HG03342 (cell line): Measurements from ENCODE around the gene SFXN2.
"Not testable (repeated sequence)": the region's sequence is repeated elsewhere in the genome, so short reads cannot be mapped to it uniquely, and the experiment has no call there.

Source experiments
- ATAC-seq: cut with Tn5 transposase; IDR thresholded peaks from one replicate; pipeline ENCODE4 v1.9.1; 2021; ENCODE audit warnings: mild to moderate bottlenecking, moderate library complexity; ENCODE audit not compliant: unreplicated experiment

Gene SFXN2

GRCh38 chr10:102679596-102679995 is 34.8 kb upstream of the SFXN2 start:
- no peak for ATAC-seq

- no peak for ATAC-seq
These were observed 32.7 kb upstream of the SFXN2 start for GRCh38 chr10:102681696-102682095.

- no peak for ATAC-seq
These were observed 32.0 kb upstream of the SFXN2 start for GRCh38 chr10:102682416-102682815.

DNA sequence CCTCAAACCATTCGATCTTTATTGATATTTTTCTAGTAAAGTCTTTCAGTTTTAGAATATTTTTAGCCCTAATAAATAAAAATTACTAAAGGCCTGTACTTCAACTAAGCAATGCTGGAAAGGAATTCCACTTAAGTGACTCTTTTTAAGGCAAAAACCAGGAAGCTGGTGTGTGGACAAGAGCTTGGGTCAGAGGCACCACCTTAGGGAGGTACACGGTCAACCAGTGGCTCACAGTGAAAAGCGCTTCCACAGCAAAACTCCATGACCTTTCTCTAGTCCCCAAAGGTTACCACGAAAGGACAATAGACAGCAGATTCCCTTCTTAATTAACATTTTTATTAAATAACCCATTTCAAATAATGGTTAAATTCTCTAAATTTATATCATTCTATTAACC is 31.5 kb upstream of the SFXN2 start:
- ATAC-seq = no peak

GRCh38 chr10:102683736-102684135 is 30.7 kb upstream of the SFXN2 start:
- ATAC-seq = no peak

- ATAC-seq = no peak
These were observed 23.0 kb upstream of the SFXN2 start for GRCh38 chr10:102691285-102692066.

DNA sequence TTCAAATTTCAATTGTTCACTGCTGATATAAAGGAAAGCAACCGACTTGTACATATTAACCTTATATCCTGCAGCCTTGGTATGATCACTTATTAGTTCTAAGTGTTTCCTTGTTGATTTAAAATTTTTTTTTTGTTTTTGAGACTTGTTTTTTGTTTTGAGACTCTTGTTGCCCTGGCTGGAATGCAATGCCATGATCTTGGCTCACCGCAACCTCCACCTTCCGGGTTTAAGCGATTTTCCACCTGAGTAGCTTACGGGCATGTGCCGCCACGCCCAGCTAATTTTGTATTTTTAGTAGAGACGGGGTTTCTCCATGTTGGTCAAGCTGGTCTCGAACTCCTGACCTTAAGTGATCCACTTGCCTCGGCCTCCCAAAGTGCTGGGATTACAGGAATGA is 19.0 kb upstream of the SFXN2 start:
- not testable (repeated sequence) for ATAC-seq

DNA sequence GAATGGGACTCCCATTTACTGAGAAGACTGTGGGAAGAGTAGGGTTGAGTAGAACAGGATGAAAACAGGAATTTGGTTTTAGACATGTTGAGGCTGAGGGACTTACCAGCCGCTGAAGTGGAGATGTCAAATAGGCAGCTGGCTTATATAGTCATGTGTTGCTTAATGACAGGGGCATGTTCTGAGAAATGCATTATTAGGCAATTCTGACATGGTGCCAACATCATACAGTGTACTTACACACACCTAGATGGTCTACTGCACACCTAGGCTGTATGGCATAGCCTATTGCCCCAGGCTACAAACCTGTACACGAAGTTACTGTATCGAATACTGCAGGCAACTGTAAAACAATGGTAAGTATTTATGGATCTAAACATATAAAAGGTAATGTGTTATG is 17.7 kb upstream of the SFXN2 start:
- no peak for ATAC-seq

DNA sequence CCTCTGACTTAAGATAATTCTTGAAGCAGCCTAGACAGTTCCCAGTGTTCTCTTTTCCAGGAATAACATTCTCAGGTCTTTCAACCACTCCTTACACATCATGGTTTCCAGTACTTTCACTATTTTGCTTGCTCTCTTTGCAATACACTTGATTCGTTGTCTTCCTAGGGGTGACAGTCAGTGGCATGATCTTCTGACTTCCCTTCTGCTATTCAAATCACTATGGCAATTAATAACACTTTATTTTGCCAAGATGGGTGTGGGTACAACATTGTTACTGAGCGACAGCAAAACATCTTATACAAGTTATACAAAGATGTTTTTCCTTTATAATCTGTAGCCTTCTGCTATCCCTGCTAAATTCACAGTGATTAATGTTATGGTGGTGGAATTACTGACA is 15.5 kb upstream of the SFXN2 start:
- no peak for ATAC-seq

DNA sequence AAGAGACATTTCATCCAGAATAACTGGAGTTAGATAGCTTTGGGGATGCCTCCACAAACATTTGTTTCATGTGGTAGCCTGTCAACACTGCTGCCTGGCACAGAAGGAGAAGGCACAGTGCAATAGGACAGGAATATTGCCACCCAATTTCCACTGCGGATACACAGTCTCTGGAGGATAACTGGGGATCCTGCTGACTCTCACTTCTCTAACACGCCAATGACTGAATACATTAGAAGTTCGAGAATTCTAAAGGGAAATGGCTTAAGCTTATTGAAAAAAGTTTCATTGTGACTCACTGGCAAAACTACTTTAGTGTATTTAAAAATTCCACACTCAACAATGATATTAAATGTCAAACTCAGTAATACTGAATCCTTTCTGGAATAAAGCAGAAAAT is 13.2 kb upstream of the SFXN2 start:
- no peak for ATAC-seq

- no peak for ATAC-seq
These were observed 12.6 kb upstream of the SFXN2 start for GRCh38 chr10:102701796-102702195.

DNA sequence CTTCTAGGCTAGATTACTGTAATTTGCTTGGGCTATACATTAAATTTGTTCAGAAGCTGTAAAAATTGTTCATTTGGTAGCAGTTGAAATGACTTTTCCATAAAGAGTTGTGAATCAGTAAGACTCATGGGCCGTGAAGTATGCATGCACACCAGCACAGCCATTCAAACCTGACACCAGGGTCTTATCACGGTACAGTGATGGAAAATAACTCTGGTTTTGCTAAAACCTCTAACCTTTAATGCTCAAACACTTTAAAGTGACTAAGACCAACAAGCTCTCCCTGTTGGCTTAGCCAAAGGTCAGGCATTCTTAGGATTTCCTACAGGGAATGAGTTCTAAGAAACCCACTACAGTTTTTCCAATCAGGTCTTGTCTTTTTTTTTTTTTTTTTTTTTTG is 11.7 kb upstream of the SFXN2 start:
- no peak for ATAC-seq

DNA sequence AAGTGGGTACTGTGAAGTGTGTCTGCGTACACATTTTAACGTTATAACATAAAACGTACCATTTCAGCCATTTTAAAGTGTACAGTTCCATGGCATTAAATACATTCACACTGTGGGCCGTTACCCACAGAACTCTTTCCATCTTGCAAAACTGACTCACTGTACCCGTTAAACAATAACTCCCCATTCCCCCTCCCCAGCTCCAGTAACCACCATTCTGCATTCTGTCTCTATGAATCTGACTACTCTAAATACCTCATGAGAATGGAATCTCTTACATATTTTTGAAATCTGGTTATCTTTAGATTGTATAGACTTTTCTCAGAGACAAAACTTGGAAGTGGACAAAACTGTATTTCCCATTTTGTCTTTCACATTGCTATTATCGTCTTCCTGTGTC is 9.5 kb upstream of the SFXN2 start:
- ATAC-seq = no peak

- ATAC-seq = no peak
These were observed 8.9 kb upstream of the SFXN2 start for GRCh38 chr10:102705531-102705930.

- no peak for ATAC-seq
These were observed 3.8 kb upstream of the SFXN2 start for GRCh38 chr10:102710609-102711008.

DNA sequence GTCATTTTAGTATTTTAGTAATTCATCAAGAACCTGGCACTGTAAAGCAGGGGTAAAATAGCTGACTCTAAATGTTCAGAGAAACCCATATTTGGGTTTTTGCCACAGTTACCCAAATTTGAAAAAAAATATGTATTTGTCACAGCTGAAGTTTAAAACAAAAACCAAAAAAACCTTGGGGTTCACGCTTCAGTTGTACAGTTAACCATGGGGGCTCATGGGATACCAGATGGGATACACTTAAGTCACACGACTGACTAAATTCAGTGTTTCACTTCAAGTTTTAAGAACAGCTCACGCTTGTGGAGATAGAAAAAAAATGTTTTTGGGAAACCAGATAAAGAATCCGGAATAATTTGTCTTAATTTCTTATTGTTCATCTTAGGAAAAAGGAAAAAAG is 2.3 kb upstream of the SFXN2 start:
- no peak for ATAC-seq

- ATAC-seq = no peak
These were observed 1.4 kb upstream of the SFXN2 start for GRCh38 chr10:102712843-102713538.

DNA sequence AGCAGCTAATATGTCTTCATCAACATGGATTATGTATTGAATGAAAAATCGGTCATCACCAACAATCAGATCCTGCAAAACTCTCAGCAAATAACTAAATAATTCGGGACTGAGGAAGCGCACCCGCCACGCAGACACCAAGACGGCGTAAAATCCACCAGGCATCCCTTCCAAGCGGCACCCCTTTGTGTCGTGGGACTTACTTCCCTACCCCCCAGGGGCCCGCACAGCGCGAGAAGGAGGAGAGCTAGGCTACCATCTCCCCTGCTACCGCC is 960 bp upstream of the SFXN2 start:
- no peak for ATAC-seq

GRCh38 chr10:102713814-102714620 is 419 bp upstream of the SFXN2 start, which contains the start of gene ARL3:
Gene ARL3 (minus strand): TSS chr10:102714397. CDS start chr10:102714275, 122 bp downstream.
- ATAC-seq = peak; percentile 71

DNA sequence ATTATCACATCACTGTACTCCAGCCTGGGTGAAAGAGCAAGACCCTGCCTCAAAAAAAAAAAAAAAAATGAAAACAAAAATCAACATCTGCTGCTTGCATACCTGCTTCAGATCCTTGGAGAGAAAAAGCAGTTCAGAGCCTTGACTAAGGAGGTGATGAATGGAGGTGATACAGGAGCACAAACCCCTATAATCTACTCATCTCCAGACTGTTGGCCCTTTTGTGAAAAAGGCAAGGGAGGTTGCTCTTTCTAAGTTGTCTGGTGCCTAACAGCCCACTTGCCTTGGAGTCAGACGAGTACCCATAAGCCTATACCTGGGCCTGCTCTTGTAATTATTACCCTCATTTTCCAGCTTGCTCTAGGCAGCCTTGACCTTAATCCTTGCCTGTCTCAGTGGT is 1.4 kb downstream of the SFXN2 start:
- ATAC-seq = no peak

DNA sequence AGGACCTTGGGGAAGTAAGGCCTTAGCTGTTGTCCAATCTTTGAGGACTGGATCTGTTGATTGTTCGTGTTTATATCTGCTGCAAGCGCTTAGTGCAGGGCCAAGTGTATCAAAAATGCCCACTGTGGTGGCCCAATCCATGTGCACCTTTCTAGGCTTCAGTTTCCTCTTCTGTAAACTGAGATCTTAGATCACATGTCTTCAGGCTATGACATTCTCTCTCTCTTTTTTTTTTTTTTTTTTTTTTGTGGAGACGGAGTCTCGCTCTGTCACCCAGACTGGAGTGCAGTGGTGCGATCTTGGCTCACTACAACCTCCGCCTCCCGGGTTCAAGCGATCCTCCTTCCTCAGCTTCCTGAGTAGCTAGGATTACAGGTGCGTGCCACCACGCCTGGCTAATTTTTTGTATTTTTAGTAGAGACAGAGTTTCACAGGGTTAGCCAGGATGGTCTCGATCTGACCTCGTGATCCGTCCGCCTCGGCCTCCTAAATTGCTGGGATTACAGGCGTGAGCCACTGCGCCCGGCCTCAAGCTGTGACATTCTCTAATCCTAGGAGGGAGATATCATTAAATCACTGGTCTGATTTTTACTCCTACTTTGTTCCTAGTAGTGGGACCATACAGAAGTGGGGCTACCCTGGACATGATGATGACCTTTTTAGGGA is 2.6 kb downstream of the SFXN2 start:
- ATAC-seq = not testable (repeated sequence)
